Measurements from ENCODE around the gene SPATA32. TPM values are rescaled to one million over a fixed set of nuclear protein-coding genes. Genes with fewer than 3 reads are reported as not detected.

The SPATA32 gene
- total RNA-seq, 1 experiment from 2014 or later, result 0.81 TPM

DNA sequence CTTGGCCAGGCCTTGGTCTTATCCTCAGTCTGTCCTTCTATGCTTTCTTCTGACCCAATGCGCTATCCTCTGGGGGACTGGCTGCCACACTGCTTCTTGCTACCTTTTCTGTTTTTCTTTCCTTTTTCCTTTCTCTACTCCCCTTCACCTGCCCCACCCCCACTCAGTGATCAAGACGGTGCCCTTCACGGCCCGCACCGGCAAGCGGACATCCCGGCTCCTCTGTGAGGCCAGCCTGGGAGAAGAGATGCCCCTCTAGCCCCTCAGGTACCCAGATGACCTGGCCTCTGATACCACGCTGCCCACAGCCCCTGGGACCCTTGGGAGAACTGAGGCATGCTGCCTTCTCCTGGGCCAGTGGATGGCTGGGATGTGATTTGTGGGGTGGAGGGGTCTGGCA is 15.6 kb downstream of the SPATA32 start:
- Mint-ChIP-seq H3K27ac (no peak overlapping the region), H3K4me1 (peaks cover 16 to 26% of the 10 kb centered on the region in 2 experiments), H3K27me3 (ENCODE audit: low read depth) (peaks cover 25% of the 10 kb centered on the region), H3K9me3 (no peaks in the 10 kb centered on the region), H3K36me3 (ENCODE audit: insufficient read depth in 1 of 3, low read depth in 3 of 3) (peaks cover 9 to 15% (median 9%) of the 10 kb centered on the region in 3 experiments), H3K4me3 (peak overlapping the region; percentile 84 to 90)
- H3K14ac ChIP-seq (ENCODE audit: insufficient read depth, low read length), result no peak overlapping the region; the same call in 1 of the 2 replicates
- no peak overlapping the region for H3K56ac ChIP-seq (ENCODE audit: insufficient read length, low read depth, low read length)
- no peak overlapping the region for H3K27ac ChIP-seq (ENCODE audit: insufficient read length, low read depth, low read length)
- no peaks in the 10 kb centered on the region for H3K27me3 ChIP-seq (ENCODE audit: insufficient read depth, low read length)
- no peak overlapping the region for H4K8ac ChIP-seq (replicated peaks; ENCODE audit: insufficient read length, low read depth, low read length)
- H3K4ac ChIP-seq (ENCODE audit: low read depth, low read length), result no peak overlapping the region
- no peak overlapping the region for H2BK15ac ChIP-seq (ENCODE audit: low read depth, low read length)
- no peaks in the 10 kb centered on the region; the same call in 1 of the 2 replicates for H3K4me1 ChIP-seq (ENCODE audit: insufficient read depth, low read length)
- no peaks in the 10 kb centered on the region for H4K20me1 ChIP-seq (ENCODE audit: control insufficient read depth, insufficient read depth, insufficient read length)
- H3K9ac ChIP-seq (ENCODE audit: extremely low read depth, insufficient read length, low read length), result no peak overlapping the region
- H2BK20ac ChIP-seq (ENCODE audit: low read depth, low read length, poor library complexity, severe bottlenecking), result no peak overlapping the region
- H3K23ac ChIP-seq (ENCODE audit: insufficient read length, low read depth, low read length), result no peak overlapping the region
- H2AK5ac ChIP-seq (ENCODE audit: insufficient read length, low read length), result no peak overlapping the region
- WGBS (ENCODE audit: extremely low coverage, insufficient read length, low lambda C conversion rate), result no CpG with 5 or more reads among the region's 8 CpGs
- no peak overlapping the region for H2BK5ac ChIP-seq (ENCODE audit: insufficient read length, low read length)
- no peak overlapping the region for H3K18ac ChIP-seq (ENCODE audit: insufficient read length, low read depth, low read length)
- H3T11ph ChIP-seq (ENCODE audit: low read length), result no peak overlapping the region
- peaks cover 17% of the 10 kb centered on the region for H3K23me2 ChIP-seq (ENCODE audit: insufficient read length, low read depth, low read length, poor library complexity, severe bottlenecking)
- no peak overlapping the region for H4K5ac ChIP-seq (ENCODE audit: insufficient read length, low read depth, low read length)
- no peak overlapping the region for H2BK12ac ChIP-seq (ENCODE audit: insufficient read length, low read depth, low read length)
- no peaks in the 10 kb centered on the region for H3K9me3 ChIP-seq (ENCODE audit: control insufficient read depth, low read depth, low read length)
- no peak overlapping the region for H4K91ac ChIP-seq (ENCODE audit: insufficient read length, low read depth, low read length)
- H3K79me1 ChIP-seq (ENCODE audit: insufficient read depth, low read depth, low read length, poor library complexity, severe bottlenecking), result no peaks in the 10 kb centered on the region
- H2AFZ ChIP-seq (ENCODE audit: low read length), result no peak overlapping the region
- no peak for TF ChIP-seq CTCF (conservative IDR thresholded peaks at IDR 0.05)
- peak overlapping the region; percentile 72 for H3K4me2 ChIP-seq (ENCODE audit: insufficient read depth, insufficient read length, low read length)
- H2BK120ac ChIP-seq (ENCODE audit: low read depth, low read length, poor library complexity, severe bottlenecking), result no peak overlapping the region
- H3K79me2 ChIP-seq (ENCODE audit: insufficient read depth, low read length), result no peaks in the 10 kb centered on the region
- no peak for DNase-seq
